B cell (primary cell): ENCODE results near the gene DDIT4. TPM values are rescaled to one million over a fixed set of nuclear protein-coding genes. Genes with fewer than 3 reads are reported as not detected.
A peak's percentile ranks its signal among the peaks of the same experiment; 100 is the strongest.

Source experiments
- ATAC-seq: fragments of 200-7000 bp; cut with Tn5 transposase; one replicate; pipeline ENCODE4 v1.10.0; 2021; ENCODE audit warnings: low read depth, mild to moderate bottlenecking, moderate number of reproducible peaks, moderate library complexity
- CTCF ChIA-PET: fragments of 350-600 bp; sonication (Branson Sonifier 250); formaldehyde crosslinking; loops from one replicate; lab custom pipeline; 2021; ENCODE audit warnings: antibody characterized with exemption, inconsistent platforms; lab: Charles Lee
- POLR2A ChIA-PET: fragments of 350-600 bp; sonication (Branson Sonifier 250); formaldehyde crosslinking; loops from one replicate; lab custom pipeline; 2021; ENCODE audit warnings: antibody characterized with exemption; lab: Charles Lee
- DNase-seq: peaks from one replicate; pipeline ENCODE4 v3.0.0; 2013
- H2AFZ ChIP-seq: 2 replicates; pipeline ENCODE4 v1.6.1; 2012; ENCODE audit warnings: mild to moderate bottlenecking, low read depth, low read length; ENCODE audit not compliant: insufficient read depth, poor library complexity, severe bottlenecking
- H3K27ac ChIP-seq, 2 donors: 1 replicate in 1 of 2; 2 replicates in 1 of 2; pipeline ENCODE4 v1.5.1; 2012 to 2013; ENCODE audit warnings: low read length in 2 of 2, mild to moderate bottlenecking in 2 of 2, moderate library complexity in 1 of 2
- H3K27me3 ChIP-seq, 4 experiments: fragments of 200-600 bp in 1 of 4; sonication (generic) in 1 of 4; replicated peaks in 1 of 4; 1 replicate in 2 of 4; 2 replicates in 2 of 4; pipeline versions ENCODE4 v1.6.1 to v1.7.0; 2013 to 2016; ENCODE audit warnings: low read length in 3 of 4, mild to moderate bottlenecking in 2 of 4, mixed read lengths in 1 of 4, moderate library complexity in 1 of 4; ENCODE audit not compliant: insufficient read depth in 4 of 4, control insufficient read depth in 3 of 4; ENCODE audit errors: control extremely low read depth in 1 of 4
- H3K36me3 ChIP-seq, 2 experiments: replicated peaks in 1 of 2; 1 replicate in 1 of 2; 2 replicates in 1 of 2; pipeline versions ENCODE4 v1.6.1 to v1.7.1; 2013; ENCODE audit warnings: low read length in 1 of 2; ENCODE audit not compliant: insufficient read depth in 2 of 2, control insufficient read depth in 1 of 2; ENCODE audit errors: control extremely low read depth in 1 of 2, extremely low read depth in 1 of 2
- H3K4me1 ChIP-seq, 2 donors: fragments of 200-600 bp in 1 of 2; sonication (generic) in 1 of 2; 1 replicate in 1 of 2; 2 replicates in 1 of 2; pipeline versions ENCODE4 v1.5.1 to v1.6.1; 2013 to 2017; ENCODE audit warnings: low read length in 2 of 2; ENCODE audit not compliant: control insufficient read depth in 2 of 2, insufficient read depth in 2 of 2
- H3K4me2 ChIP-seq: replicated peaks from 2 replicates; pipeline ENCODE3; 2012; ENCODE audit warnings: mild to moderate bottlenecking, low read depth, low read length; ENCODE audit not compliant: poor library complexity, severe bottlenecking
- H3K4me3 ChIP-seq, 5 experiments: fragments of 200-600 bp in 1 of 5; sonication (generic) in 1 of 5; 1 replicate in 3 of 5; 2 replicates in 2 of 5; pipeline versions ENCODE4 v1.5.1 to v1.7.0; 2011 to 2016; ENCODE audit warnings: low read length in 4 of 5, mild to moderate bottlenecking in 4 of 5, low read depth in 2 of 5, control low read depth in 1 of 5, moderate library complexity in 1 of 5; ENCODE audit not compliant: insufficient read depth in 1 of 5; ENCODE audit errors: control extremely low read depth in 1 of 5, extremely low read depth in 1 of 5
- H3K79me2 ChIP-seq: fragments of 200-600 bp; sonication (generic); one replicate; pipeline ENCODE4 v1.6.0; 2016; ENCODE audit warnings: low read length; ENCODE audit not compliant: control insufficient read depth, insufficient read depth
- H3K9ac ChIP-seq: fragments of 200-600 bp; sonication (generic); 2 replicates; pipeline ENCODE4 v1.6.1; 2017; ENCODE audit warnings: mild to moderate bottlenecking, low read length, moderate library complexity
- H3K9me3 ChIP-seq, 3 donors: one replicate each; pipeline versions ENCODE4 v1.6.1 to v1.7.1; 2013; ENCODE audit warnings: low read length in 2 of 3; ENCODE audit not compliant: control insufficient read depth in 2 of 3, insufficient read depth in 1 of 3; ENCODE audit errors: control extremely low read depth in 1 of 3
- H4K20me1 ChIP-seq: 2 replicates; pipeline ENCODE4 v1.6.0; 2012; ENCODE audit warnings: mild to moderate bottlenecking, low read length; ENCODE audit not compliant: insufficient read depth, control insufficient read depth, poor library complexity, severe bottlenecking
- H3K27ac Mint-ChIP-seq: one replicate; pipeline ENCODE4 v1.8.0; 2021; ENCODE audit warnings: mixed read lengths
- H3K27me3 Mint-ChIP-seq: one replicate; pipeline ENCODE4 v1.8.0; 2021; ENCODE audit warnings: mixed read lengths
- H3K4me1 Mint-ChIP-seq: one replicate; pipeline ENCODE4 v1.8.0; 2021; ENCODE audit warnings: mixed read lengths
- H3K4me3 Mint-ChIP-seq: one replicate; pipeline ENCODE4 v1.8.0; 2021; ENCODE audit warnings: mixed read lengths
- H3K9me3 Mint-ChIP-seq: one replicate; pipeline ENCODE4 v1.8.0; 2022; ENCODE audit warnings: mixed read lengths; ENCODE audit not compliant: insufficient read depth
- CTCF ChIP-seq: fragments of 200-600 bp; IDR thresholded peaks from one replicate; pipeline ENCODE4 v1.8.0; 2022; ENCODE audit warnings: antibody characterized with exemption, mild to moderate bottlenecking
- EZH2 ChIP-seq: IDR thresholded peaks from 2 replicates; pipeline ENCODE4 v1.6.1; 2012; ENCODE audit warnings: borderline replicate concordance, low read depth, mild to moderate bottlenecking, moderate library complexity, low read length; ENCODE audit not compliant: insufficient read depth, poor library complexity, severe bottlenecking
- WGBS: methylation state at CpG from one replicate; pipeline ENCODE4 v1.1.5; 2013; ENCODE audit warnings: missing lambda C conversion rate; ENCODE audit not compliant: insufficient coverage; 5-methylcytosine and 5-hydroxymethylcytosine counted together
- intact Hi-C: fragments of 100-400 bp; cut with micrococcal nuclease; formaldehyde crosslinking; loops from one replicate; pipeline ENCODE4 v1.10.0; 2022
- polyA plus RNA-seq: library from polyadenylated mRNA; depleted of rRNA; stranded (reverse); fragments of >200 nt; gene quantifications from 2 replicates; pipeline ENCODE4 v1.2.3, GENCODE V29; 2012
- total RNA-seq, 2 donors: library from RNA; stranded (reverse); fragments of 120-200 nt in 1 of 2; gene quantifications; 1 replicate in 1 of 2; 2 replicates in 1 of 2; pipeline versions ENCODE4 v1.2.3 to v1.2.4, GENCODE V29; 2013 to 2022

Gene DDIT4
- total and polyA plus RNA-seq, 2 donors (not counting 1 experiment from before 2014, with no cell fraction given), result 102 to 110 TPM

GRCh38 chr10:72276421-72277339 is 3.0 kb downstream of the DDIT4 start:
- peaks cover 24% of the 10 kb centered on the region for H3K79me2 ChIP-seq
- H3K27ac ChIP-seq, result peak overlapping the region in 1 of 2 donors; percentile 87
- H3K27me3 ChIP-seq, result no peaks in the 10 kb centered on the region
- peaks cover 0 to 15% of the 10 kb centered on the region in 2 experiments for H3K36me3 ChIP-seq
- DNase-seq (no peak), ATAC-seq (no peak)
- H3K4me2 ChIP-seq, result no peak overlapping the region
- CTCF ChIA-PET, result interaction anchor here (0.7 to 5.5 kb wide), 15 partner anchors 9 to 63 kb away, joined by 3 to 132 read pairs (median 7); no protein-coding TSS in a partner anchor
- 74% methylated on average over 5 of the region's 6 CpGs for WGBS
- no peak for TF ChIP-seq EZH2
- TF ChIP-seq CTCF, result no peak
- peaks cover 40% of the 10 kb centered on the region for H3K4me1 Mint-ChIP-seq
- H2AFZ ChIP-seq, result no peak overlapping the region
- H3K9ac ChIP-seq, result no peak overlapping the region
- intact Hi-C loops, result loop anchor here (10.0 kb wide), 1 partner anchor 1718 kb away; the partner anchor contains the start of gene VCL
- H3K9me3 ChIP-seq, result no peaks in the 10 kb centered on the region
- H3K4me3 Mint-ChIP-seq, result peak overlapping the region; percentile 51
- H3K4me3 ChIP-seq, result no peak overlapping the region
- peak overlapping the region; percentile 97 for H3K27ac Mint-ChIP-seq
- no peaks in the 10 kb centered on the region for H3K27me3 Mint-ChIP-seq
- peaks cover 22 to 33% of the 10 kb centered on the region in 2 donors for H3K4me1 ChIP-seq
- POLR2A ChIA-PET, result interaction anchor here (1.8 to 5.9 kb wide), 6 partner anchors 16 to 60 kb away, joined by 11 to 73 read pairs (median 38); partner anchors contain the start of genes ANAPC16 and ASCC1
- no peaks in the 10 kb centered on the region for H3K9me3 Mint-ChIP-seq
- H4K20me1 ChIP-seq, result peaks cover 25% of the 10 kb centered on the region
